HS-5 (cell line): ENCODE data around the gene OR52B6.
"Not testable (repeated sequence)": the region's sequence is repeated elsewhere in the genome, so short reads cannot be mapped to it uniquely, and the experiment has no call there.

Experiments
- DNase-seq: peaks from one replicate; pipeline ENCODE4 v3.0.0-alpha.2; 2012; ENCODE audit warnings: low read depth

OR52B6 gene

DNA sequence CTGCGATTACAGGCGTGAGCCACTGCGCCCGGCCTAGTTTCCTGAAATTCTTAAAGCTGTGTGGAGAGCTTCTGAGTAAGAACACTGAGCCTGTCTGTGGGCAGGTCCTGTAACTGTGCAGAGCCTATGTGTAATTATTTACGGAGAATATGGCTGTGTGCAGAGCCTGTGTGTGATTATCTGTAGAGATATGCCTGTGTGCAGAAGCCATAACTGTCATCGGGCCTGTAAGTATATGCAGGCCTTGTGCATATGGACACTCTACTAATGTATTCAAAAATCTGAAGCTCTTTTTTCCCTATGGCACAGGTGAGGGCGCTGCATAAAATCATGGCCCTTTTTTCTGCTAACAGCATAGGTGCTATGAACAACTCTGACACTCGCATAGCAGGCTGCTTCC is at the start of gene OR52B6:
Gene OR52B6 (plus strand): TSS at position 301 of the 400 bp plus-strand sequence. CDS start 0 bp downstream, at position 301.
- no peak for DNase-seq

DNA sequence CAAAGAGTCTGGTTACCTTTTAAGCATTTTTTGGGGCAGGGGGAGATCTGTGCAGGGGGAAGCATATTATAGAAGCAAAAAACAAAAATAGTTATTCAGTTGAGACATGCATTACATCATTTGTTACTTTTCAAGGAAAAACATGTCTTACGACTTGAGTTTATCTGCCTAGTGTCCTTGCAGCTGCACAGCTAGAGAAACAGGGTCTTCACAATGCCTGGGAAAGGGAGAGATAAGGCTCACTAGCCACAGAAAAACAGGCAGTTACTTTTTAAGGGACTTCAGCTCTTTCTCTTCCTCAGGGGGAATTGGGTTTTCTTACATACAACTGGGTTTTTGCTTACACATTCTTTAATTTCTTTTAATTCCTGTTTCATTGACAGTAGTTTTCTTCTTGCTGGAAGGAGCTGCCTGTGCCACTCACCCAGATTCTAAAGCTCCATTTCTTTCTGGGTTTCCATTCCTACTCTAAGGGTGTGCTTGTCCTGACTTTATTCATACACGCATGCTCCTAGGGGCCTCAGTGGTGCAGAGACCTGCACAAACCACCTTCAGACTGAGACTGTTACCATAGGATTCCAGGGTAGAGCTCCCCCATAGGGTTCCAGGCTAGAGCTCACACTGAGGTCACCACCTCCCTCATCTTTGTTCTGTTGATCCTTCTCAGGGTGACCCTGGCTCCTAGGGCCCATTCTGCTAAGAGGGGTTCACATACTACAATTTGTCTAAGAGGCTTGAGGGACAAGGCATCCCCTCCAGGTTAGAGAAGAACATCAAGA is 49.4 kb upstream of the OR52B6 start:
- DNase-seq = no peak

- no peak for DNase-seq
These were observed 46.6 kb upstream of the OR52B6 start for GRCh38 chr11:5534046-5534445.

- DNase-seq = peak; percentile 3
These were observed 44.2 kb upstream of the OR52B6 start for GRCh38 chr11:5536482-5536881.

- no peak for DNase-seq
These were observed 39.2 kb upstream of the OR52B6 start for GRCh38 chr11:5541427-5541826.

DNA sequence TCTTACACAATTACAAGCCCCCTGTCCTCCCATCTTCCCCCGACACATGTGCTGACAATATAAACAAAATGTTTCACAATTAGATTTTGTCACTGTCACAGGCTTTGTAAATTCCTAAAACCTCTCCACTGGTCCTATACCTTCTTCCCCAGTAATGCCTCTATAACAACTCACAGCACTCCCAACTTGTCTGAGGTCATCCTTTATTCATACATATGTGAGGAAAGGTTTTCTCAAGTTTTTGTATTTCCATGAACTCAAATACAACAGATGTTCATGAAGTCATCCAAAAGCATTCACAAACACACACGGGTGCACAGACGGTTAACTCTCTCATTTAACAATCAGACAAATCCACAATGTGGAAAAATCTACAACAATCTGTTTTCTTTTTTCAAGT is 34.2 kb upstream of the OR52B6 start:
- no peak for DNase-seq

- DNase-seq = no peak
These were observed 32.7 kb upstream of the OR52B6 start for GRCh38 chr11:5547982-5548381.

- DNase-seq = no peak
These were observed 32.2 kb upstream of the OR52B6 start, which contains the start of gene OR52H1 for GRCh38 chr11:5548440-5548839. OR52H1 (minus strand) TSS chr11:5548540; CDS start chr11:5545505, 3,035 bp downstream.

- peak; percentile 91 for DNase-seq
These were observed 30.1 kb upstream of the OR52B6 start for GRCh38 chr11:5550440-5551095.

GRCh38 chr11:5553343-5553742 is 27.3 kb upstream of the OR52B6 start:
- no peak for DNase-seq

DNA sequence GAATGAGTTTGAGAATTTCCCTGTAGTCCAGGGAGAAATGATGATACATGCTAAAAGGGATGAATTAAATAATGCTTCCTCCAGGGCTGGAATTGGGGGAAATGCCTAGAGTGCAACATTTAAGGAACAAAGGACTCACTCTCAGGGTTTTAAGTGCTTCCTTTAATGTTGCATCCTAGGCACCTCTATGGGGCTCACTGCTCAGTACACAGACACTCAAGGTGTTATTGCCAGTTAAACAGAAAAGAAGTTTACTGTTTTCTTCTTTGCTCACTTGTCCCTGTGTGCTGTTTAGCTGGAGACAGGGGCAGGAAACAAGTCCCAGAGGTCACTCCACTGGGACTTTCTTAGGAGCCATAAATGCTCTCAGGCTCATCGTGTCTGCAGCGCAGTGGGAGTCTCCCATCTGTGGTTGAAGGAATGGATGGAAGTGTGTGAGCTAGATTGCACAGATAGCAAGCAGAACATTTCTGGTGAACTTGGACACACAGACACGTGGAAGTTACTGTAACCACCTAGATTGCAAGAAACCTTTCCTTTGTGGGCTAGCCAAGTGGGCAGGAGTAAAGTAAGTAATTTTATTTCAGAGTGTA is 24.0 kb upstream of the OR52B6 start:
- DNase-seq = no peak

- DNase-seq = no peak
These were observed 22.9 kb upstream of the OR52B6 start for GRCh38 chr11:5557751-5558150.

DNA sequence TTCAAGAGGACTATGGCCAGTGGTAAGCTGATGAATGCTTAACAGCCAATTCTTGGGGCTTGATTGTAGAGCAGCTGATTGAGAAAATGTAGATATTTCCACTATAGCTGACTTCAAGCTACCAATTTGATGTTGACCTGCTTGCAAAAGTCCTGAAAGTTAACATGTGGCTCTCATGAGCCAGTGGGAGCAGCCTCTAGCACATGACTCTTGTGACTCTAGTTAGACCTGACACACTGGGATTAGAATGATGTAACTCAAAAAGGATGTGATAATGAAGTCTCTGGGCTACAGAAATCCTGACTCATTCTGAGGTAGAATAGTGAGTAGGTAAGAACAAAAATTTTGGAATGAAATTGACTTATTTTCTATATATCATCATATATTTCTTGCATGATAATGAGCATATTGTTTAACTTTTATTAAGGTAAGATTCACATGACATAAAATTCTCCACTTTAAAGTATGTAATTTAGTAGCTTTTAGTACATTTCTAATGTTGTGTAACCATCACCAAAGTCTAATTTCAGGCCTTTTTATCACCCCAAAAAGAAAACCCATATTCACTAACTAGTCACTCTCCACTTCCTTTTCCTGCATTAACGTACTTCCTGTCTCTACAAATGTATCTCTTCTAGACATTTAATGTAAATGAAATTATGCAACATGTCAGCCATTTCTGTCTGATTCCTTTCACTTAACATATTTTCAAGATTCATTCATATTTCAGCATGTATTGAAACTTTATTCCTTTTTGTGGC is 16.2 kb upstream of the OR52B6 start:
- peak; percentile 18 for DNase-seq

DNA sequence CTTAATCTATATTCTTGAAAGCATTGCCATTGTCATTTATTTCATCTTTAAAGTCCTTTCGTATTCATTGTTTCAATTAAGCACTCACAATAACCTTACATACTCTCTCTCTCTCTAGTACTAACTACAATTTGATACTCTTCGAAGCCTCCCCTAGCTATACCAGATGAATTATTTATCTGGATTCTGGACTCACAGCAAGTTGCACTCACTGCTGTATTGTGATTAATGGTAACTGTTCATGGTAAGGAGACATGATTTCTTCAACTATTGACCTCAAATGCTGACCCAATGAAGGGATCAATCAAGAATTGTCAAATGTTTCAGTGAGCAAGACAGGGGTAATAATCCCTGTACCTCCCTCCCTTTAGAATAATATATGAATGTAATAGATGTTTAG is 6.0 kb upstream of the OR52B6 start:
- no peak for DNase-seq

DNA sequence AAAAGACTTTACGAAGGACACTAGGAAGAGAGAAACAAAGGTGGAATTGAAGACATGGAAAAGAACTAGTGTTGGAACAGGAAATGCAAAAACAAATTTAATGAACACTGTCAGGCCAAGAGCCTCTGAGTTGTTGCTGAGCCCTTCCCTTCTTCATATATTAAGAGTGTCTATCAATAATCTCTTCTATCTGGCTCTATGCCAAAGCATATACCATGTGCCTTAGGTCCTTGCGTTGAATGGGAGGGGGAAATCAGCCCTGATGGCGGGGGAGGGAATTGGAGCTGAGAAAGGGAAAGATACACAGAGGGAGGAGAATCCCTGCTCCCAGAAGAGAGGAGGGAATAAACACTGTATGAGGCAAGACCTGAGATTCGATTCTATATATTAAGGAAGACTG is 5.5 kb upstream of the OR52B6 start:
- no peak for DNase-seq

DNA sequence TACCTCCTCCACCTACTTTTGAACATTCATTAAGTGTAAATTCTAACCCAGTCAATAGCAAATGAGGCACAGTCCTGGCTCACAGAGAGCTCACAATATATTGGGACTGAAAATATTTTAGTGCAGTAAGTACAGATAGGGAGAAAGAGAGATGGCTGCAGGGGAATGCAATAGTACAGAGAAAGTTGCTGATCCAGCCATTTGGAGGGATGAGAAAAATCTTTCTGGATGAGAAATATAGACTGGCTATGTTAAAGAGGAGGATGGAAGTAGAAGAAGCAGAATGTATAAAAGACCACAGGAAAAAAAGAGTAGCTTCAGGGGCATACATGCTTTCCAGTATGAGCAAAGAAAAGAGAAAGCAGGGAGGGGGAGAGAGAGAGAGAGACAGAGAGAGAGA is 3.6 kb upstream of the OR52B6 start:
- DNase-seq = no peak

DNA sequence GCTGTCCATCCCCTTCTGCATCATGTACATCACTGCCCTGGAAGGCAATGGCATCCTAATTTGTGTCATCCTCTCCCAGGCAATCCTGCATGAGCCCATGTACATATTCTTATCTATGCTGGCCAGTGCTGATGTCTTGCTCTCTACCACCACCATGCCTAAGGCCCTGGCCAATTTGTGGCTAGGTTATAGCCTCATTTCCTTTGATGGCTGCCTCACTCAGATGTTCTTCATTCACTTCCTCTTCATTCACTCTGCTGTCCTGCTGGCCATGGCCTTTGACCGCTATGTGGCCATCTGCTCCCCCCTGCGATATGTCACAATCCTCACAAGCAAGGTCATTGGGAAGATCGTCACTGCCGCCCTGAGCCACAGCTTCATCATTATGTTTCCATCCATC is 337 bp downstream of the OR52B6 start:
- DNase-seq = no peak

- not testable (repeated sequence) for DNase-seq
These were observed 3.8 kb downstream of the OR52B6 start for GRCh38 chr11:5584458-5584857.

- DNase-seq = not testable (repeated sequence)
These were observed 9.2 kb downstream of the OR52B6 start for GRCh38 chr11:5589906-5590305.

- no peak for DNase-seq
These were observed 10.9 kb downstream of the OR52B6 start for GRCh38 chr11:5591613-5592012.

DNA sequence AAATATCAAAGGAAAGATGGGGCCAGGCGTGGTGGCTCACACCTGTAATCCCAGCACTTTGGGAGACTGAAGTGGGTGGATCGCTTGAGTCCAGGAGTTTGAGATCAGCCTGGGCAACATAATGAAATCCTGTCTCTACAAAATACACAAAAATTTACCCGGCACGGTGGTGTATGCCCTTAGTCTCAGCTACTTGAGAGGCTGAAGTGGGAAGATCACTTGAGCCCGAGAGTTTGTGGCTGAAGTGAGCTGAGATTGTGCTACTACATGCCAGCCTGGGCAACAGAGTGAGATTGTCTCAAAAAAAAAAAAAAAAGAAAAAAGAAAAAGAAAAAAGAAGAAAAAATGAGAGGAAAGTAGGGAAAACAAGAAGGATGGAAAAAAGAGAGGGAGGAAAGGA is 11.9 kb downstream of the OR52B6 start:
- DNase-seq = no peak

GRCh38 chr11:5593146-5593545 is 12.5 kb downstream of the OR52B6 start:
- no peak for DNase-seq
